Measurements from ENCODE around the gene CHST13.

Gene CHST13, protein sequence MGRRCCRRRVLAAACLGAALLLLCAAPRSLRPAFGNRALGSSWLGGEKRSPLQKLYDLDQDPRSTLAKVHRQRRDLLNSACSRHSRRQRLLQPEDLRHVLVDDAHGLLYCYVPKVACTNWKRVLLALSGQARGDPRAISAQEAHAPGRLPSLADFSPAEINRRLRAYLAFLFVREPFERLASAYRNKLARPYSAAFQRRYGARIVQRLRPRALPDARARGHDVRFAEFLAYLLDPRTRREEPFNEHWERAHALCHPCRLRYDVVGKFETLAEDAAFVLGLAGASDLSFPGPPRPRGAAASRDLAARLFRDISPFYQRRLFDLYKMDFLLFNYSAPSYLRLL

DNA sequence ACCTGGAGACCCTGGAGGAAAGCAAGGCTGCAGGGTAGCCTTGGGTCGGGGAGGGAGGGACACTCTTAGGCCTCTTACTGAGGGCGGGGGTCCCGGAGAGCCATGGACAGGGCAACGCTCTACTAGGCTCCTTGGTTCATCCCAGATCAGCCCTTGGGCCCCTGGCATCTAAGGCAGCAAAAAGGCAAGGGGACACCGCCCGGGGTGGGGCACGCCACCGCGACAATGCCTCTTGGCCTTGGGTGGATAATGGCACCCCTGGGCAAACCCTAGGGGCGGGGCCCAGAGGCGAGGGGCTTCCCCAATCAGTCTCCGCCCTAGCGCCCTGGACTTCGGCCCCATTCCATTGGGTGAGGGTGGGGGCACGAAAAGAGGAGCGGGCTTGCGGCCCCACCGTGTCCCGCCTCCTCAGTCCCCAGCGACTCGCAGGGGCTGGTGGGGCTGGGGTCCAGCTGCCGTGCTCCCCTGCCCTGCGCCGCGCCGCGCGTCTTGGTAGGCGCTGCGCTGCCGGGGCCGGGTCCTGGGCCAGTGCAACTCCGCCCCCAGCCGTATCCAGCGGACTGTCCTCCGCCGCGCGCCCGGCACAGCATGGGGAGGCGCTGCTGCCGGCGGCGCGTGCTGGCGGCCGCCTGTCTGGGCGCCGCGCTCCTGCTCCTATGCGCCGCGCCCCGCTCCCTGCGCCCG, at the start of gene CHST13:
CHST13 (plus strand) TSS at position 411 of the 684 bp plus-strand sequence; CDS start at position 589, 178 bp downstream.
- H3K9me3 Mint-ChIP-seq, result no peaks in the 10 kb centered on the region
- H3K36me3 Mint-ChIP-seq, result no peaks in the 10 kb centered on the region
- no peak for DNase-seq (ENCODE audit: low spot score in 2 of 2)
- no peak within 1 kb of the TSS for H3K4me3 Mint-ChIP-seq
- ATAC-seq (ENCODE audit: low read depth), result no peak
- no peaks in the 10 kb centered on the region for H3K4me1 Mint-ChIP-seq
- peaks cover 10% of the 10 kb centered on the region for H3K27me3 Mint-ChIP-seq
- no peak within 1 kb of the TSS for H3K27ac Mint-ChIP-seq

DNA sequence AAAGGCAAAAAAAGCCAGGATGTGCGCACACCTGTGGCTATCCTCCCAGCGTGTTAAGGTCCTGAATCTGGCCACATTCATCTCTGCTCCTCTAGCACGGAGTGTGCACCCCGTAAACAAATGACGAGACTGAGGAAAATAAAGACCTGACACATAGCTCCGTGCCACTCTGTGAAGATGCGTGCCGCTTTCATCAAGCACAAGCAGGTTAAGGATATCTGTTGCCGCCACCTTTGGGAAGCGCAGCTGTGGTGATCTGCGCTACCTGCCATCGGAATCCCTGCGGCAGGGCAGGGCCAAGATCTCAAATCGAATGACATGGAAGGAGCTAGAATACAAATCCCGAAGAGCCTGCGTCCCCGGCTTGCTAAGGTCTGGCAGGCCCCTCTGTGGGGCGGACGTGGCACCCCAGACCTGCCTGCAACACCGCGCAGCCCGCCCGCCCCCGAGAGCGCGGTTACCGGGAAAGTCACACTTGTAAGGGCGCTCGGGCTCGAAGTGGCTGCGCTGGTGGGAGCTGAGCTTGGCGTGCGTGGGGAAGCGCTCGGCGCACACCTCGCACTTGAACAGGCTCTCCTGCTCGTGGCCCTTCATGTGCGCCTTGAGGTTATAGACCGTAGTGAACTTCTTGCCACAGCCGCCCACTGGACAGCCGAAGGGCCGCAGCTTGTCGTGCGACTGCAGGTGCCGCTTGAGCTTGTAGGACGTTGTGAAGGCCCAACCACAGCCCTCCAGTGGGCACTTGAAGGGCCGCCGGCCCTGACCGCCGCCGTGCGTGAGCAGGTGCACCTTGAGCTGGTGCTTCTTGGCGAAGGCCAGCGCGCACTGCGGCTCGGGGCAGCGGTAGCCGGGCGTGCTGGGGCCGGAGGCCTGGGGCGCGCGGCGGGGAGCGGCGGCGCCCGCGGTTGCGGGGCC, 49.2 kb upstream of the CHST13 start:
- H3K27me3 Mint-ChIP-seq, result no peaks in the 10 kb centered on the region
- H3K27ac Mint-ChIP-seq, result peak overlapping the region; percentile 50
- H3K36me3 Mint-ChIP-seq, result peaks cover 9% of the 10 kb centered on the region
- H3K4me1 Mint-ChIP-seq, result peaks cover 27% of the 10 kb centered on the region
- peak overlapping the region; percentile 86 for H3K4me3 Mint-ChIP-seq
- H3K9me3 Mint-ChIP-seq, result no peaks in the 10 kb centered on the region
- ATAC-seq (ENCODE audit: low read depth) (no peak), DNase-seq (ENCODE audit: low spot score in 2 of 2) (peak in 1 of 2 donors; percentile 13)

DNA sequence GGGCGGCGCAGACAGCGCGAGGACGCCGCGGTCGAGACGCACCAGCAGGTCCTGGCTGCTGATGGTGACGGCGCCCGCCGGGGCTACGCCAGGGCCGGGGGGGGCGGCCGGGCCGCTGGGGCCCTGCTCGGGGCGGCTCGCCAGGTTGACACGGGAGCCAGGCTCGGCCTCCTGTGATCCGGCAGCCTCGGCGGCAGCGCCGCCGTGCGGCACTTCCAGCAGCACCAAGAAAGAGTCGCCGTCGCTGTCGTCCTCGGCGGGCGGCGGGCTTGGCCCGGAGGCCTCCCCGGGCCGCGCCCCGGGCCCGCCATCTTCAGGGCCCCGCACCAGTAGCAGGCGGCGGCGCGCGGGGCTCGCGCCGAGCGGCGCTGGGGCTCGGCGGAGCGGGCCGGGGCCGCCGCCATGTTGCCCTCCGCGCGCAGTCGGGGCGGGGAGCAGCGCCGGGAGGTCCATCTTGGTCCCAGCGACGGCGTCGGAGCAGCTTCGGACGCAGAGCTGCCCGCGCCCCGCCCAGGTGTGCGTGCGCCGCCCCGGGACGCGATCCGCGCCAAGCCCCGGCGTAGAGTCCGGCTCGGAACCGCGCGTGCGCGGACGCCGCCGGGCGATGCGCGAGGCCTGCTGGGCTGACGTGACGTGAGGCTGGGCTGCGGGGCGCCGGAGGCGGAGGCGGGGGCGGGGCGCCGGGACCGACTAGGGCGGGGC, 48.4 kb upstream of the CHST13 start, which contains the start of gene ZXDC:
ZXDC (minus strand) TSS at position 479 of the 702 bp plus-strand sequence; CDS start at position 453, 26 bp downstream.
- Mint-ChIP-seq H3K27ac (peak within 1 kb of the TSS; percentile 50), H3K4me3 (peak within 1 kb of the TSS; percentile 86), H3K4me1 (peaks cover 27% of the 10 kb centered on the region), H3K9me3 (no peaks in the 10 kb centered on the region), H3K27me3 (no peaks in the 10 kb centered on the region), H3K36me3 (peaks cover 3% of the 10 kb centered on the region)
- DNase-seq (ENCODE audit: low spot score in 2 of 2), result peak; percentile 81 to 88
- ATAC-seq (ENCODE audit: low read depth), result peak; percentile 84

DNA sequence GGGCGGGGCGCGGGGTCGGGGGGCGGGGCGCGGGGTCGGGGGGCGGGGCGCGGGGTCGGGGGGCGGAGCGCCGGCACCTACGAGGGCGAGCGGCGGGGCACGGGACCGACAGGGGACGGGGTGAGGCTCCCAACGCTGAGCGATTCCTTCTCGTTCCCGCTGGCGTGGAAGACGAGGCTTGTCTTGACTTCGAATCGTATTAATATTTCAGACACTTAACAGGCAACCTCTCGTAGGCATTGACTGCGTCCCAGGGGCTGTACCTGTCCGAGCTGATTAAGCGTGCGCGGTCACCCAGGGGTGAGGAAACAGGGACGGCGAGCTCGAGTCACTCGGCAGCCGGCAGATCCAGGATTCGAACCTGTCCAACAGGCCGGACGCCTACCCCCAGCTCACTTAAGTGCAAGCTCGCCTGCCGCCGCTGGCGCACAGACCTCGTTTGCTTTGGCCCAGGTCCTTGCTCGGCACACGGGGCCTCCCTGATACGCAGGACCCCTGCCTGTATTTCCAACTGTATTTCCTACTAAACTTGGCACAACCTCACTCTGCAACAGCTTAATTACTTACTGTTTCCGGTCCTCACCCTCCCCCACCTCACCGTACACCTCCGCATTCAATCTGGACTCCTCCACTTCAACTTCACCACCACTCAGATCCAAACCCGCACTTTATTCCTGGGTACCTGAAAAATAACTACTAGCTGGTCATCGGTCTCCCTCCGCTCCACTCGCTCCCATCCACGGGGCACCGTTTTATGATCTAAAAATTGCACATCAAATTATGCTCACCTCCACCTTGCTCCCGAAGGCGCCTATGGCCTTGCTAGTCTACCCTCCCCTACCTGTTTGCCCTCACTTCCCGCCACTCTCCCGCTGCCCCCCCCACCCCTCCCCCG, 47.5 kb upstream of the CHST13 start:
- Mint-ChIP-seq H3K9me3 (no peaks in the 10 kb centered on the region), H3K4me3 (peak overlapping the region; percentile 79), H3K27me3 (no peaks in the 10 kb centered on the region), H3K4me1 (peaks cover 27% of the 10 kb centered on the region), H3K27ac (peak overlapping the region; percentile 43), H3K36me3 (peaks cover 3% of the 10 kb centered on the region)
- ATAC-seq (ENCODE audit: low read depth) (peak; percentile 24), DNase-seq (ENCODE audit: low spot score in 2 of 2) (peak in 1 of 2 donors; percentile 66)

DNA sequence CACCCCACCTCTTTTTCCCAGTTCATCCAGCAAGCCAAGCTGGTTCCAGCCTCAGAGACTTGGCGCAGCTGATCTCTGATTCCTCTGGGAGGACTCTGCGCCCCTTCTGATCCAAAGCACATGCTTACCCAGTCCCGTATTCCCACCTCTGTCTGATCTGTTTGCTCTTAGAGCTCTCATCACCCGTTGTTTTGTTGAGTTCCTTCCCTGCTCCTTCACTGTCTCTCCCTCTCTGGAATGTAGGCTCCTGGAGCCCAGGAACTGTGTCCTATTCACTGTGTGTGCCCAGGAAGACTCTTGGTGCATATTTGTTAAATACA, 46.9 kb upstream of the CHST13 start:
- no peak for ATAC-seq (ENCODE audit: low read depth)
- Mint-ChIP-seq H3K36me3 (peaks cover 3% of the 10 kb centered on the region), H3K9me3 (no peaks in the 10 kb centered on the region), H3K4me3 (peak overlapping the region; percentile 79), H3K4me1 (peaks cover 27% of the 10 kb centered on the region), H3K27ac (peak overlapping the region; percentile 43), H3K27me3 (no peaks in the 10 kb centered on the region)
- DNase-seq (ENCODE audit: low spot score in 2 of 2), result no peak

DNA sequence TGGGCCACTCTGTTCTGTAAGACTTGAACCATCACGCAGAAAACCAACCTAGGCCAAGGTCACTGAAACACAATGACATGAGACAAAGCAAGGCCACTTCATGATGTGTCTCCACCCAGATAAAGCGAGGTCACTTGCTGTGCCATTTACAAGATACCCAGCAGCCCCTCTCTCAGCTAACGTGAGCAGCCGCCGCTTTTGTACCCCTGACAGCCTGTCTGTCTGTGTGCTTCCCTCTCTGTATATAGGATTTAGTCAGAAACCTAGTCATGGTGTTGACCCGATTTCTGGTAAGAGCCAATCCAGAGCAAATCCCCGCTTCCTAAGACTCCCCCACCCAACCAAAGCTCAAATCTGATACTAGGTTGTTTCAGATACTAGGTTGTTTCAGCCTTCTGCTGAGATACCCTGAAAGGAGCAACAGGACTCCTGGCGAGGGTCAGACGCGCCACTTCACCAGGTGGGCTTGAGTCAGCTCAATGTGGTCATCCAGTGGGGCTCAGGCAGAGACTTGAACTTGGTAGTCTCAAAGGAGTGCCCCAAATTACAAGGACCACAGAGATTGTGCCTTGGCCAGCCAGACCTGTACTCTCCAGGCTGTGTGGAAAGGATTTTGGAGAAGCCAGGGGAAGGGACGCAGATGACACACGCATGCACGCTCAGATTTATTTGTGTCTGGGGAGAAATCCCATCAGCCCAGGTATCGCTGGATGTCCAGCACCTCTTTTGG, 45.2 kb upstream of the CHST13 start:
- H3K4me3 Mint-ChIP-seq, result no peak overlapping the region
- H3K36me3 Mint-ChIP-seq, result no peaks in the 10 kb centered on the region
- peaks cover 12% of the 10 kb centered on the region for H3K4me1 Mint-ChIP-seq
- ATAC-seq (ENCODE audit: low read depth) (no peak), DNase-seq (ENCODE audit: low spot score in 2 of 2) (no peak)
- H3K27me3 Mint-ChIP-seq, result no peaks in the 10 kb centered on the region
- no peak overlapping the region for H3K27ac Mint-ChIP-seq
- H3K9me3 Mint-ChIP-seq, result no peaks in the 10 kb centered on the region

DNA sequence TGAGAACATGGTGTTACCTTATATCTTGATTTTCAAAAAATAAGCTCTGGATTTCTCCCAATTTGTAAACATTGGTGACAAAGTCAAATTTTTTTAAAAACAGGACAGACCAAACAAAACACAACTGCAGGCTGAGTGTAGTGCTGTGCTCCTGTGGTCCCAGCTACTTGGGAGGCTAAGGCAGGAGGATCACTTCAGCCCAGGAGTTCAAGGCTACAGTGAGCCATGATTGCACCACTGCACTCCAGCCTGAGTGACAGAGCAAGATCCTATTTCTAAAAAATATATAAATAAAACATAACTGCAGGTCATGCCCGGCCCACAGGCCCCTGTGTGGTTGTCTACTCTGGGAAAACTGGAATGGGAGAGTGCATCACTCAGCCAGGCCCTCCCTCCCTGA, 44.3 kb upstream of the CHST13 start:
- Mint-ChIP-seq H3K9me3 (no peaks in the 10 kb centered on the region), H3K27me3 (no peaks in the 10 kb centered on the region), H3K4me1 (peaks cover 9% of the 10 kb centered on the region), H3K36me3 (no peaks in the 10 kb centered on the region), H3K27ac (no peak overlapping the region), H3K4me3 (no peak overlapping the region)
- DNase-seq (ENCODE audit: low spot score in 2 of 2) (no peak), ATAC-seq (ENCODE audit: low read depth) (no peak)

DNA sequence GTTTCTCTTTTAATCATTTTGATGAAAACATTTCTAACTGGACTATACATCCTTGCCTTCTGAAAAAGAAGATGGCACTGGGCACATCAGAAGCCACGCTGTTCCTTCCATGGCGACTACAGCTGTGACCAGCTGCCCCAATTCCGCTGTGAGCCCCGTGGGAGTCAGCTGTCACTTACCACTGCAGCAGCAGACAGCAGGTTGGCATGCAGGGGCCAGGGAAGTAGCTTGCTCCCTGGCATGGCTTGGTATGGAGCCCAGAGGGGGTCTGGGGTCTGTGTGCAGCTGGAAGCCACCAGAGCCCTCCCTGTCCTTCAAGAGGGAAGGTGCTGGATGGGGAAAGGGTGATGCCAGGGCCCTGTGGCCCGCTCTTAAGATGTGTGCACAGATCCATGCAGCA, 43.7 kb upstream of the CHST13 start:
- ATAC-seq (ENCODE audit: low read depth) (no peak), DNase-seq (ENCODE audit: low spot score in 2 of 2) (no peak)
- Mint-ChIP-seq H3K27me3 (no peaks in the 10 kb centered on the region), H3K9me3 (no peaks in the 10 kb centered on the region), H3K4me3 (no peak overlapping the region), H3K27ac (no peak overlapping the region), H3K36me3 (no peaks in the 10 kb centered on the region), H3K4me1 (peaks cover 7% of the 10 kb centered on the region)

DNA sequence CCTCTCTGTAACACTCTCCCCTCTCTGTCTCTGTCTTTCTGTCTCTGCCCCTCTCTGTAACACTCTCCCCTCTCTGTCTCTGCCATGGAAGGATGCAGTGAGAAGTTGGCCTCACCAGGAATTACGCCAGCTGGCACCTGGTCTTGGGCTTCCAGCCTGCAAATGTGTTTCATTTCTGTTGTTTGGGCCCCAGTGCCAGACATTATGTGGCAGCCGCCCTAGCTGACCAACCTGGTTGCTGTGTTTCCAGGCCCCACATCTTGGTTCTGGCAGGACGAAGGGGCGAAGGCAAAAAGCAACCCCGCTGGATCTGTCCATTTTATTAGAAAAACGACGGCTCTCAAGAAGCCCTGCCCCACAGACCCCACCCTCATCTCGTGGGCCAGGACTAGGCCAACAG, 43.1 kb upstream of the CHST13 start:
- Mint-ChIP-seq H3K4me3 (no peak overlapping the region), H3K27ac (no peak overlapping the region), H3K36me3 (no peaks in the 10 kb centered on the region), H3K27me3 (no peaks in the 10 kb centered on the region), H3K9me3 (no peaks in the 10 kb centered on the region), H3K4me1 (peaks cover 7% of the 10 kb centered on the region)
- ATAC-seq (ENCODE audit: low read depth), result no peak
- no peak for DNase-seq (ENCODE audit: low spot score in 2 of 2)

DNA sequence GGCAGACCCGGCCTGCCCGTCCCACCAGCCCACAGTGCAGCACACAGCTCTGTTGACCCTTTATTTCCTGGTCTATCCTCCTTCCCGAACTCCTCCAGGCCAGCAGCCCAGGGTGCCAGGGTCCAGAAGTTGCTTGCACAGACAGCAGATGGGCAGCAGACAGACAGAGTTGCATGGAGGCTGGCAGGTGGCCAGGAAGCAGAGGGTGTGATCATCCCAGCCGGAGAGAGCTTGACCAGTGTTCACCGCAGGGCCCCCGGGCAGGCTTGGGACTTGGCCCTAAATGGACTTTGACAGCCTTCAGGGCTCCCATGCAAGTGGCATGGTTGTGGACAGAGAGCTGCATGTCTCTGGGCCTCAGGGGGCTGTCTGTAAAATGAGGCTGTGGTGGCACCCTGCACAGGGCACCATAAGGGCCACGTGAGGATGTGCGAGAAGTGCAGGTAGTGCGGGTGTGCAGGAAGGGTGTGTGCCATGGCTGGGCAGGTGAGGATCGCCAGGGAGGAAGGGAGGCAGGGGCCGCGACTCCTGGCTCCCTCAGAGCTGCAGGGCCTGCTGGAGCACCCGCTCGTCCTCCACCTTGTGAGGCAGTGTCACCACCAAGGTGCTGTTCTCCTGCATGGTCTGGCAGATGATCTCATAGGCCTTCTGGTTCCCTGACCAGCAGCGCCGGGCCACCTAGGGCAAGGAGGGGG, 42.0 kb upstream of the CHST13 start:
- ATAC-seq (ENCODE audit: low read depth), result no peak
- Mint-ChIP-seq H3K27me3 (peaks cover 3% of the 10 kb centered on the region), H3K27ac (no peak overlapping the region), H3K4me3 (no peak overlapping the region), H3K36me3 (no peaks in the 10 kb centered on the region), H3K4me1 (peaks cover 5% of the 10 kb centered on the region), H3K9me3 (no peaks in the 10 kb centered on the region)
- DNase-seq (ENCODE audit: low spot score in 2 of 2), result no peak

DNA sequence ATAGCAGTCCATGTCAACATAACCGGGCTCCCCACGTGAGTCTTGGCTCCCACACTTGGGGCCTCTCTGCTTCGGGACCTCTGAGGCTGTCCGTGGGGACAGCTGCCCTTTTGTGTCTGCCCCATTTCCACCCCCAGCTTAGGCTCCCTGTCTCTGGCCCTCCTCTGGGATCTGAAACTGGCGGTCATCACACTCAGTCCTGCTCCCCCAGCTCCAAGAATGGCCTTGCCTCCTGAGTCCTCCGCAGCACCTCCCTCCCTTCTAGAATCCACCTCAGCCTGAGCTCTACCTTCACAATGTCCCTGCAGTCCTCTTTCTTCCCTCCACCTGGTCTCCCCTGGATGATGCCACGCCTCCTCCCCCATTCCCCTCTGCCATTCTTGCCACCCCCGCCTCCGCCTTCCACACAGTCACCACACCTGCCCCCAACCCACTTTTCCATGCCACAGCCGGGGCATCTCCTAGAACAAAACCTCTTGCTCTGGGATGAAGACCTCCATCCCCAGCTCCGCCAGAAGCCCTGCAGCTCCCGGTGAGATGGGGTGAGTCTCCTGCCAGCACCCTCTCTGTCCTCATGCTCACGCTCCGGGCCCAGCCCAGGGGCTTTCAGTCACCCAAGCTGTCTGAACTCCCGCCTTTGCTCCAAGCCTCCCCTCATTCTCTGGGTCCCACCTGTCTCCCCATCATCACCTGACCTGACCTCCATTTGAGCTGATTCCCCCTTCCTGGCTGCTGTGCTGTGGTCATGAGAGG, 41.3 kb upstream of the CHST13 start:
- DNase-seq (ENCODE audit: low spot score in 2 of 2) (no peak), ATAC-seq (ENCODE audit: low read depth) (no peak)
- Mint-ChIP-seq H3K27me3 (peaks cover 3% of the 10 kb centered on the region), H3K27ac (no peak overlapping the region), H3K4me1 (peaks cover 6% of the 10 kb centered on the region), H3K36me3 (no peaks in the 10 kb centered on the region), H3K4me3 (no peak overlapping the region), H3K9me3 (no peaks in the 10 kb centered on the region)

All from memory B cell (primary cell).